Transverse colon (tissue), 4 donors: ENCODE measurements around the gene RBCK1.
"Not testable (repeated sequence)": the region's sequence is repeated elsewhere in the genome, so short reads cannot be mapped to it uniquely, and the experiment has no call there.

Experiments
- CTCF ChIP-seq, 5 experiments: fragments of 200-600 bp in 3 of 5; fragments of 450-650 bp in 2 of 5; sonication (generic) in 3 of 5; IDR thresholded peaks; 1 replicate in 2 of 5; 2 replicates in 3 of 5; pipeline ENCODE4 v1.5.1; 2016 to 2017; ENCODE audit warnings: antibody characterized with exemption in 5 of 5, inconsistent platforms in 3 of 5, mild to moderate bottlenecking in 2 of 5, moderate library complexity in 1 of 5
- EP300 ChIP-seq: sonication (generic); formaldehyde crosslinking; IDR thresholded peaks from one replicate; pipeline ENCODE4 v1.6.1; 2017; ENCODE audit warnings: antibody characterized with exemption, low read depth
- POLR2A ChIP-seq: fragments of 450-650 bp; IDR thresholded peaks from one replicate; pipeline ENCODE4 v1.6.1; 2016; ENCODE audit warnings: antibody characterized with exemption, mild to moderate bottlenecking, moderate library complexity
- POLR2AphosphoS5 ChIP-seq, 3 donors: sonication (generic); formaldehyde crosslinking; IDR thresholded peaks; one replicate each; pipeline ENCODE4 v1.6.1; 2016; ENCODE audit warnings: antibody characterized with exemption in 3 of 3

DNA sequence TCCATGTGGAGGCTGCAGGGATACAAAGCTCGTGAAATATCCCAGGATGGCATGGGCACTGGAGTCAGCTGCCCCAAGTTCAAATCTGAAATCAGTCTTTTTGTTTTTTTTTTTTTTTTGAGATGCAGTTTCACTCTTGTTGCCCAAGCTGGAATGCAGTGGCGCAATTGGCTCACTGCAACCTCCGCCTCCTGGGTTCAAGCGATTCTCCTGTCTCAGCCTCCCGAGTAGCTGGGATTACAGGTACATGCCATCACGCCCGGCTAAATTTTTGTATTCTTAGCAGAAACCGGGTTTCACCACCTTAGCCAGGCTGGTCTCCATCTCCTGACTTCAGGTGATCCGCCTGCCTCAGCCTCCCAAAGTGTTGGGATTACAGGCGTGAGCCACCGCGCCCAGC lies 30.5 kb upstream of the RBCK1 start:
- TF ChIP-seq EP300; CTCF (IDR thresholded peaks at IDR 0.05); POLR2AphosphoS5 (IDR thresholded peaks at IDR 0.05); POLR2A: not testable (repeated sequence)
